GM12878 (cell line): ENCODE results near the gene TEFM. TPM values are rescaled to one million over a fixed set of nuclear protein-coding genes. Genes with fewer than 3 reads are reported as not detected.
A peak's percentile ranks its signal among the peaks of the same experiment; 100 is the strongest.

ENCODE experiments used
- BMI1 ChIP-seq: fragments of 450-650 bp; IDR thresholded peaks from 2 replicates; pipeline ENCODE4 v1.6.1; 2016; ENCODE audit warnings: mild to moderate bottlenecking, moderate library complexity, borderline replicate concordance
- CBFB ChIP-seq: IDR thresholded peaks from 2 replicates; pipeline ENCODE4 v1.6.1; 2016; ENCODE audit warnings: antibody characterized with exemption, low read depth
- CHD1 ChIP-seq: IDR thresholded peaks from 2 replicates; pipeline ENCODE4 v1.6.1; 2012; ENCODE audit warnings: low read depth, low read length, improper control_type of control experiment
- CHD2 ChIP-seq: IDR thresholded peaks from 2 replicates; pipeline ENCODE4 v1.6.1; 2011; ENCODE audit warnings: low read depth, low read length, improper control_type of control experiment, borderline replicate concordance
- ETV6 ChIP-seq, 2 experiments: fragments of 450-650 bp in 1 of 2; IDR thresholded peaks in 1 of 2; conservative IDR thresholded peaks in 1 of 2; 2 replicates each; pipeline ENCODE4 v1.6.1; 2014; ENCODE audit warnings: antibody characterized with exemption in 1 of 2, borderline replicate concordance in 1 of 2, low read depth in 1 of 2, mild to moderate bottlenecking in 1 of 2, moderate library complexity in 1 of 2
- FOS ChIP-seq: IDR thresholded peaks from 3 replicates; pipeline ENCODE4 v1.6.1; 2011; ENCODE audit warnings: borderline replicate concordance; ENCODE audit not compliant: insufficient read length; ENCODE audit errors: extremely low read depth
- FOXM1 ChIP-seq: IDR thresholded peaks from 2 replicates; pipeline ENCODE4 v1.6.1; 2012; ENCODE audit warnings: low read depth, mild to moderate bottlenecking, inconsistent platforms, low read length, moderate library complexity
- JUNB ChIP-seq: IDR thresholded peaks from 2 replicates; pipeline ENCODE4 v1.6.1; 2016; ENCODE audit warnings: antibody characterized with exemption, mild to moderate bottlenecking
- MEF2A ChIP-seq: IDR thresholded peaks from 2 replicates; pipeline ENCODE4 v1.6.1; 2011; ENCODE audit warnings: low read depth, mild to moderate bottlenecking, low read length, moderate library complexity; ENCODE audit not compliant: insufficient read depth
- MTA2 ChIP-seq: fragments of 450-650 bp; IDR thresholded peaks from 2 replicates; pipeline ENCODE4 v1.6.1; 2016; ENCODE audit warnings: low read depth, mild to moderate bottlenecking, moderate library complexity
- NR2F1 ChIP-seq: fragments of 450-650 bp; conservative IDR thresholded peaks from 2 replicates; pipeline ENCODE4 v1.6.1; 2017; ENCODE audit warnings: mild to moderate bottlenecking
- PML ChIP-seq: IDR thresholded peaks from 2 replicates; pipeline ENCODE4 v1.6.1; 2012; ENCODE audit warnings: low read length, inconsistent platforms
- RAD51 ChIP-seq: fragments of 450-650 bp; IDR thresholded peaks from 2 replicates; pipeline ENCODE4 v1.6.1; 2016; ENCODE audit warnings: moderate library complexity, mild to moderate bottlenecking, inconsistent platforms
- RCOR1 ChIP-seq: conservative IDR thresholded peaks from 2 replicates; pipeline ENCODE4 v1.6.1; 2012; ENCODE audit warnings: low read depth, low read length, improper control_type of control experiment
- SIN3A ChIP-seq: IDR thresholded peaks from 2 replicates; pipeline ENCODE4 v1.6.1; 2012; ENCODE audit warnings: low read depth, low read length, improper control_type of control experiment
- SIX5 ChIP-seq: IDR thresholded peaks from 2 replicates; pipeline ENCODE4 v1.6.1; 2011; ENCODE audit warnings: mild to moderate bottlenecking, low read depth, low read length, moderate library complexity; ENCODE audit not compliant: severe bottlenecking
- SREBF2 ChIP-seq: IDR thresholded peaks from 2 replicates; pipeline ENCODE4 v1.6.1; 2012; ENCODE audit warnings: mild to moderate bottlenecking, low read length
- SRF ChIP-seq, 2 experiments: IDR thresholded peaks; 2 replicates each; pipeline ENCODE4 v1.6.1; 2011; ENCODE audit warnings: low read depth in 2 of 2, low read length in 2 of 2, mild to moderate bottlenecking in 1 of 2, moderate library complexity in 1 of 2
- TCF7 ChIP-seq: IDR thresholded peaks from 2 replicates; pipeline ENCODE4 v1.6.1; 2014; ENCODE audit warnings: antibody characterized with exemption, borderline replicate concordance
- ZNF24 ChIP-seq: fragments of 450-650 bp; IDR thresholded peaks from 2 replicates; pipeline ENCODE4 v1.6.1; 2017; ENCODE audit warnings: antibody characterized with exemption, mild to moderate bottlenecking
- polyA plus RNA-seq, 11 experiments: library from polyadenylated mRNA; depleted of rRNA in 4 of 11; unstranded in 6 of 11; stranded (reverse) in 5 of 11; fragments of >200 nt; fragmentation: Nextera tagmentation in 4 of 11; fragmentation: Illumina TruSeq in 1 of 11; extraction: Ambion mirVana in 4 of 11; extraction: Trizol in 1 of 11; gene quantifications; 1 replicate in 1 of 11; 2 replicates in 10 of 11; pipeline versions ENCODE4 v1.2.1 to v1.2.3, GENCODE V29; 2011 to 2016; ENCODE audit warnings: inconsistent platforms in 2 of 11, missing spikeins in 2 of 11, low read depth in 1 of 11
- total RNA-seq, 4 experiments: library from RNA; depleted of rRNA in 3 of 4; stranded (reverse); fragments of >200 nt in 3 of 4; fragmentation: Illumina TruSeq in 1 of 4; extraction: Trizol in 1 of 4; gene quantifications; 2 replicates each; pipeline versions ENCODE4 v1.2.1 to v1.2.3, GENCODE V29; 2013 to 2021
- TF ChIP-seq, protein P1 (sequence below): fragments of 450-650 bp; conservative IDR thresholded peaks from 2 replicates; pipeline ENCODE4 v1.6.1; 2017; ENCODE audit warnings: mild to moderate bottlenecking, moderate library complexity
- TF ChIP-seq, protein P2 (sequence below): IDR thresholded peaks from 2 replicates; pipeline ENCODE4 v1.6.1; 2012; ENCODE audit warnings: low read length, inconsistent platforms
- TF ChIP-seq, protein P3 (sequence below): IDR thresholded peaks from 2 replicates; pipeline ENCODE4 v1.6.1; 2011; ENCODE audit warnings: low read depth, mild to moderate bottlenecking, low read length, moderate library complexity, borderline replicate concordance; ENCODE audit errors: extremely low read depth
- TF ChIP-seq, protein P4 (sequence below): fragments of 450-650 bp; IDR thresholded peaks from 2 replicates; pipeline ENCODE4 v1.6.1; 2017; ENCODE audit warnings: low read depth, mild to moderate bottlenecking, moderate library complexity

TEFM gene
- total and polyA plus RNA-seq, 10 of the 15 experiments (the other 5 are each of a cell fraction or from before 2014, with no cell fraction given): 11.5 to 57.1 (median 28.6) TPM

DNA sequence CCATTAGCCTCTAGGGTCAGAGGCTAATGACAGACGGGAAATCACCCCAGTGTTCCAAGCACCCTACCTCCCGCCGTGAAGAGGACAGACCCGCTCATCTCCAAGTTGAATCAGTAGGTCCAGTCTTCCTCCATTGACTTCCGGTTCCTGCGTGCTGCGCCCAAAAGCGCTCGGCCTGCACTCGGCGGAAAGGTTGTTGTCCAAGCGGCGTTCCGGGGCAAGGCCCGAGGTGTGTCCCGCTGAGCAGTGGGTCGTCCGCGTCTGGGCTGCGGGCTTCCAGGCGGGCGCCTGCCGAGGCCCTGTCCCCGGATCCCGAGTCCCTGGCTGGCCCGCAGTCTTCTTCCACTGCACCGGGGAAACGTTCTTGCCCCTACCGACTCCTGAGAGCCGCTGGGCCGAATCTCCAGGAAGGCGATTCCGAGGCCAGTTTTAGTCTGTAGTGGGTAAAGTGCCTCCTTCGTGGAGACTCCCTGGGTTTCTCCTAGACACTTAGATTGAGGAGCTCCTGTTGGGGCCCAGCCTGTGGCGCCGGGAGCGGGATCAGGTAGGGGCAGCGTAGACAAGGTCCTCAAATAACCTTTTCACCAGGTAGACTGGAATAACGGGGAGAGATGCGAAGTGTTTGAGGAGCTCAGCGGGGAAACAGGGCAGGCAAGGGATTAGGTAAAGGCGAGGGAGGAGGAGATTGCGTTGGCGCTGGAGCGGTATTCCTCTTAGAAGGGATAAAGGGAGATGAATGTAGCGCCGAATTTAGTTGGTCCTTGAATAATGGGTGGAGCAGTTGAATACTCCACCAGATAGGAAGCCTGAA is at the start of gene TEFM (continued):
- TF ChIP-seq, protein P1, sequence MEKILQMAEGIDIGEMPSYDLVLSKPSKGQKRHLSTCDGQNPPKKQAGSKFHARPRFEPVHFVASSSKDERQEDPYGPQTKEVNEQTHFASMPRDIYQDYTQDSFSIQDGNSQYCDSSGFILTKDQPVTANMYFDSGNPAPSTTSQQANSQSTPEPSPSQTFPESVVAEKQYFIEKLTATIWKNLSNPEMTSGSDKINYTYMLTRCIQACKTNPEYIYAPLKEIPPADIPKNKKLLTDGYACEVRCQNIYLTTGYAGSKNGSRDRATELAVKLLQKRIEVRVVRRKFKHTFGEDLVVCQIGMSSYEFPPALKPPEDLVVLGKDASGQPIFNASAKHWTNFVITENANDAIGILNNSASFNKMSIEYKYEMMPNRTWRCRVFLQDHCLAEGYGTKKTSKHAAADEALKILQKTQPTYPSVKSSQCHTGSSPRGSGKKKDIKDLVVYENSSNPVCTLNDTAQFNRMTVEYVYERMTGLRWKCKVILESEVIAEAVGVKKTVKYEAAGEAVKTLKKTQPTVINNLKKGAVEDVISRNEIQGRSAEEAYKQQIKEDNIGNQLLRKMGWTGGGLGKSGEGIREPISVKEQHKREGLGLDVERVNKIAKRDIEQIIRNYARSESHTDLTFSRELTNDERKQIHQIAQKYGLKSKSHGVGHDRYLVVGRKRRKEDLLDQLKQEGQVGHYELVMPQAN: no peak
- TF ChIP-seq FOXM1 (no peak), ETV6 (conservative IDR thresholded peaks at IDR 0.05 in 1 of 2, IDR thresholded peaks at IDR 0.05 in 1 of 2; ENCODE audit: borderline replicate concordance in 1 of 2, low read depth in 1 of 2) (peak in 1 of 2 experiments; percentile 21; a peak in 1 of 4 replicates), SIX5 (peak; percentile 69), TCF7 (no peak), RAD51 (no peak), SRF (IDR thresholded peaks at IDR 0.05; ENCODE audit: low read depth in 2 of 2, low read length in 2 of 2) (peak; percentile 60 to 92; a peak in 3 of 4 replicates), SREBF2 (peak; percentile 32; the same call in 1 of the 2 replicates), JUNB (0 out of 2 replicates have a peak, but pooled peaks have one; percentile 12), FOS (no peak), NR2F1 (peak; percentile 82), PML (peak; percentile 91), MEF2A (0 out of 2 replicates have a peak, but pooled peaks have one; percentile 55), CHD2 (peak; percentile 62), MTA2 (no peak), CHD1 (peak; percentile 65; the same call in 1 of the 2 replicates), SIN3A (peak; percentile 76; the same call in 1 of the 2 replicates), CBFB (no peak; the same call in 1 of the 2 replicates), ZNF24 (peak; percentile 85), BMI1 (no peak), RCOR1 (no peak)
- TF ChIP-seq, protein P2, sequence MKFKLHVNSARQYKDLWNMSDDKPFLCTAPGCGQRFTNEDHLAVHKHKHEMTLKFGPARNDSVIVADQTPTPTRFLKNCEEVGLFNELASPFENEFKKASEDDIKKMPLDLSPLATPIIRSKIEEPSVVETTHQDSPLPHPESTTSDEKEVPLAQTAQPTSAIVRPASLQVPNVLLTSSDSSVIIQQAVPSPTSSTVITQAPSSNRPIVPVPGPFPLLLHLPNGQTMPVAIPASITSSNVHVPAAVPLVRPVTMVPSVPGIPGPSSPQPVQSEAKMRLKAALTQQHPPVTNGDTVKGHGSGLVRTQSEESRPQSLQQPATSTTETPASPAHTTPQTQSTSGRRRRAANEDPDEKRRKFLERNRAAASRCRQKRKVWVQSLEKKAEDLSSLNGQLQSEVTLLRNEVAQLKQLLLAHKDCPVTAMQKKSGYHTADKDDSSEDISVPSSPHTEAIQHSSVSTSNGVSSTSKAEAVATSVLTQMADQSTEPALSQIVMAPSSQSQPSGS: no peak
- TF ChIP-seq, protein P3, sequence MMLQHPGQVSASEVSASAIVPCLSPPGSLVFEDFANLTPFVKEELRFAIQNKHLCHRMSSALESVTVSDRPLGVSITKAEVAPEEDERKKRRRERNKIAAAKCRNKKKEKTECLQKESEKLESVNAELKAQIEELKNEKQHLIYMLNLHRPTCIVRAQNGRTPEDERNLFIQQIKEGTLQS: no peak
- TF ChIP-seq, protein P4, sequence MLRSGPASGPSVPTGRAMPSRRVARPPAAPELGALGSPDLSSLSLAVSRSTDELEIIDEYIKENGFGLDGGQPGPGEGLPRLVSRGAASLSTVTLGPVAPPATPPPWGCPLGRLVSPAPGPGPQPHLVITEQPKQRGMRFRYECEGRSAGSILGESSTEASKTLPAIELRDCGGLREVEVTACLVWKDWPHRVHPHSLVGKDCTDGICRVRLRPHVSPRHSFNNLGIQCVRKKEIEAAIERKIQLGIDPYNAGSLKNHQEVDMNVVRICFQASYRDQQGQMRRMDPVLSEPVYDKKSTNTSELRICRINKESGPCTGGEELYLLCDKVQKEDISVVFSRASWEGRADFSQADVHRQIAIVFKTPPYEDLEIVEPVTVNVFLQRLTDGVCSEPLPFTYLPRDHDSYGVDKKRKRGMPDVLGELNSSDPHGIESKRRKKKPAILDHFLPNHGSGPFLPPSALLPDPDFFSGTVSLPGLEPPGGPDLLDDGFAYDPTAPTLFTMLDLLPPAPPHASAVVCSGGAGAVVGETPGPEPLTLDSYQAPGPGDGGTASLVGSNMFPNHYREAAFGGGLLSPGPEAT: peak; percentile 96
